Activated CD8-positive, alpha-beta T cell treated with anti-CD3 and anti-CD28 coated beads, Interleukin-2, amount 10 ng/mL, durations not matched to agents 7 days and 5 days (primary cell): ENCODE data around the gene NAPA. TPM values are rescaled to one million over a fixed set of nuclear protein-coding genes. Genes with fewer than 3 reads are reported as not detected.

ENCODE experiments used
- ATAC-seq: fragments of 150-1000 bp; cut with Tn5 transposase; one replicate; pipeline ENCODE4 v1.10.0; 2021; ENCODE audit warnings: moderate library complexity
- CTCF ChIA-PET: fragments of 350-600 bp; sonication (Branson Sonifier 250); formaldehyde crosslinking; loops from one replicate; lab custom pipeline; 2021; ENCODE audit warnings: antibody characterized with exemption; lab: Charles Lee
- POLR2A ChIA-PET: fragments of 350-600 bp; sonication (Branson Sonifier 250); formaldehyde crosslinking; loops from one replicate; lab custom pipeline; 2021; ENCODE audit warnings: antibody characterized with exemption; lab: Charles Lee
- DNase-seq: peaks from one replicate; pipeline ENCODE4 v3.0.0-alpha.2; 2020
- H3K27ac Mint-ChIP-seq: one replicate; pipeline ENCODE4 v1.8.0; 2021; ENCODE audit warnings: mild to moderate bottlenecking, mixed read lengths
- H3K27me3 Mint-ChIP-seq: one replicate; pipeline ENCODE4 v1.8.0; 2021; ENCODE audit warnings: low read depth, mixed read lengths
- H3K36me3 Mint-ChIP-seq: one replicate; pipeline ENCODE4 v1.8.0; 2021; ENCODE audit warnings: low read depth, mixed read lengths
- H3K4me1 Mint-ChIP-seq: one replicate; pipeline ENCODE4 v1.8.0; 2021; ENCODE audit warnings: low read depth, mixed read lengths
- H3K4me3 Mint-ChIP-seq: one replicate; pipeline ENCODE4 v1.8.0; 2021; ENCODE audit warnings: mild to moderate bottlenecking, mixed read lengths
- H3K9me3 Mint-ChIP-seq: one replicate; pipeline ENCODE4 v1.8.0; 2022; ENCODE audit warnings: mixed read lengths; ENCODE audit not compliant: insufficient read depth
- total RNA-seq, 2 experiments: library from RNA; stranded (reverse); gene quantifications; one replicate each; pipeline ENCODE4 v1.2.3, GENCODE V29; 2021

Gene NAPA
- total RNA-seq, 2 experiments from 2014 or later, result 90.0 to 103 TPM

DNA sequence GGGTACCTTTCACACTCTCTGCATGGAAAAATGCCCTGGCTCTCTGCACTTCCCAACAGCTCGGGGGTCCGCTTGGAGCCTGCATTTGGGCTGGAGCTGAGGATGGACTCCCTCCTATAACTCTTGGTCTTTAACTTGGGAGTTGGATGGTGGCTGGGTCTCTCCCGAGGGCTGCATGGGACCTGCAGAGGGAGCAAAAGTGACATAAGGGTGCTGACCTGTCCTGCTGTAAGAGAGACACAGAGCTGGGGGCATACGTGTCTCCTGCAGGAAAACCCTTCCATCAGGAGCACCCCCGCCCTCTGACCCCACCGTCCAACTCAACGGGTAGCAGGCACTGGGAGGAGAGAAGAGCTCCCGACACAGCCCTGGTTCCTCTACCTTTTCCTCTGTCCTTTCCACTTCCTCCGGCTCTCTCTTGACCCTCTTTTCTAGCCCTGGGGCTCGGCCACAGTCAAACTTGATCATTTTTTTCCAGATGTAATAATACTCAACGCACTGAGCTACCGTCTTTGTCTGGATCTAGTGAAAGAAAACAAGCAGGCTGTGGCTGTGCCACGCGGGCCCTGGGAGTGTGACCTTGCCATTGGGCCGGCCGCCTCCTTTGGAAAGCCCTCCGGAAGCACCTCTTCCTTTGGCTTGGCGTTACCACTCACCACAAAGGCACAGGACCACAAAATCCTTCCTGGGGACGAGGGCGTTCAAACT, 6.8 kb upstream of the NAPA start:
- peaks cover 2% of the 10 kb centered on the region for H3K36me3 Mint-ChIP-seq
- no peak overlapping the region for H3K4me3 Mint-ChIP-seq
- H3K27me3 Mint-ChIP-seq, result peaks cover 33% of the 10 kb centered on the region
- H3K9me3 Mint-ChIP-seq, result no peaks in the 10 kb centered on the region
- DNase-seq (no peak), ATAC-seq (no peak)
- H3K4me1 Mint-ChIP-seq, result peaks cover 53% of the 10 kb centered on the region
- ChIA-PET CTCF (interaction anchor here (0.6 to 1.1 kb wide), 3 partner anchors 13 to 82 kb away, joined by 3 to 4 read pairs (median 3); partner anchors contain the start of gene KPTN), POLR2A (interaction anchor here (1.2 kb wide), 1 partner anchor 37 kb away, joined by 5 read pairs; the partner anchor contains the start of gene KPTN)
- H3K27ac Mint-ChIP-seq, result peak overlapping the region; percentile 23

DNA sequence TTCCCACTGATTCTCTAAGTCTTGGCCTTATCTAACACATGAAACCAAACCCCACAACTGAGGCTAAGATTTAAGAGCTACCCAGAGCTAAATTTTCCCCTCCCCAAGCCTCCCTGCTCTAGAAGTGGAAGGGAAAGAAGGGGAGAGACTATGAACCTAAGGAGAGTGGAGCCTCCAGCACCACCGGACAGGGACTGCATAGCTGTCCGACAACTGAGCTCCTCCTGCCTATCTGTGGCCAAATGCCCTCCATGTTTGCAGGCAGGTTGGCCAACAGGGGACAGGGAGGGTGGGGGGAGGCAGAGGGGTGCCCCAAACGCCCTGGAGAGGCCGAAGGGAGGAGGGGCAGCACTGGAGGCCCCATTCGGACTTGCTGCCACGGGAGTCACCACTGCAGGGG, 6.0 kb upstream of the NAPA start:
- Mint-ChIP-seq H3K36me3 (peaks cover 2% of the 10 kb centered on the region), H3K4me1 (peaks cover 61% of the 10 kb centered on the region), H3K9me3 (no peaks in the 10 kb centered on the region), H3K27ac (no peak overlapping the region), H3K4me3 (no peak overlapping the region), H3K27me3 (peaks cover 33% of the 10 kb centered on the region)
- ChIA-PET POLR2A (interaction anchor here (1.2 to 1.3 kb wide), 2 partner anchors 19 to 36 kb away, joined by 3 to 5 read pairs; partner anchors contain the start of gene KPTN), CTCF (interaction anchor here (1.4 kb wide), 1 partner anchor 192 kb away, joined by 3 read pairs; the partner anchor contains the start of gene EHD2)
- ATAC-seq, result no peak
- no peak for DNase-seq

DNA sequence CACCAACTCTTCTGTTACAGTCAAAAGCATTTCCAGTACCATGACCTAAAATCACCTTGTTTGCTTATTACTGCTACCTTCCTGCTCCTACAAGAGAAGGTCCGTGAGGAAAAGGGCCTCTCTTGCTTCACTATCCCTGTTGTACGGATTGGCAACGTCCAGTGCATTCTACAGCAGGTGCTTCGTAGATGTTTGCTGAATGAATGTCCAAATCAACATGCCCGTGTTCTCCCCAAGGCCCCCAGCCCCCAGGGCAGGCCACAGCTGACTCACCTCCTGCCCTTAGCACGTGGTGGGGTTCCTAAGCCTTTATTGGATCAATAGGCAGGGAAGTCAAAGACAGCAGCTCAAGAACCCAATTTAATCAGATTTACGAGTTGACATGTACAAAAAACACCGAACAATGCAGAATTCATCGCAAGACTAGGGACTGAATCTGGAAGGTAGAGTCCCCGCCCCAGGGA, 5.5 kb upstream of the NAPA start:
- peaks cover 65% of the 10 kb centered on the region for H3K4me1 Mint-ChIP-seq
- ChIA-PET POLR2A (interaction anchor here (1.2 to 1.3 kb wide), 2 partner anchors 18 to 36 kb away, joined by 3 to 5 read pairs; partner anchors contain the start of gene KPTN), CTCF (interaction anchor here (1.4 kb wide), 1 partner anchor 193 kb away, joined by 3 read pairs; the partner anchor contains the start of gene EHD2)
- ATAC-seq (no peak), DNase-seq (no peak)
- H3K4me3 Mint-ChIP-seq, result no peak overlapping the region
- no peaks in the 10 kb centered on the region for H3K9me3 Mint-ChIP-seq
- H3K36me3 Mint-ChIP-seq, result peaks cover 2% of the 10 kb centered on the region
- no peak overlapping the region for H3K27ac Mint-ChIP-seq
- H3K27me3 Mint-ChIP-seq, result peaks cover 33% of the 10 kb centered on the region

DNA sequence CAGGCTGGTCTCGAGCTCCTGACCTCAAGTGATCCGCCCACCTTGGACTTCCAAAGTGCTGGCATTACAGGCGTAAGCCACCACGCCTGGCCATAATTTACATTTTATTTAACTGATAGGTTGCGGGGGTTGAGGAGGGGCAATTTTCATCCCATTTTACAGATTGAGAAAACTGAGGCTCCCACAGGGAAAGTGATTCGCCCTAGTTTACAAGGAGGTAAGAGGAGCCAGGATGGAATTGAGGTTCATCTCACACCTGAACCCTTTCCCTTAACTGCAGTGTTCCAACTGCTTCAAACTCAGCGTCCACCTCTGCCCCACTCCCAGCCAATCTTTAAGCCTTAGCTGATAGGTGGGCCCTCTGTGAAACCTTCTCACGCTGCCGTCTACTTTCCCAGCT, 4.0 kb upstream of the NAPA start:
- Mint-ChIP-seq H3K4me1 (peaks cover 75% of the 10 kb centered on the region), H3K27ac (no peak overlapping the region), H3K9me3 (no peaks in the 10 kb centered on the region), H3K27me3 (peaks cover 28% of the 10 kb centered on the region), H3K36me3 (peaks cover 8% of the 10 kb centered on the region), H3K4me3 (no peak overlapping the region)
- ATAC-seq (no peak), DNase-seq (no peak)
- POLR2A ChIA-PET, result interaction anchor here (0.9 to 1.2 kb wide), 3 partner anchors 76 to 92 kb away, joined by 3 to 9 read pairs (median 3); no protein-coding TSS in a partner anchor
- CTCF ChIA-PET, result interaction anchor here (1.0 to 2.1 kb wide), 4 partner anchors 15 to 181 kb away, joined by 3 to 6 read pairs (median 4); partner anchors contain the start of gene KPTN

DNA sequence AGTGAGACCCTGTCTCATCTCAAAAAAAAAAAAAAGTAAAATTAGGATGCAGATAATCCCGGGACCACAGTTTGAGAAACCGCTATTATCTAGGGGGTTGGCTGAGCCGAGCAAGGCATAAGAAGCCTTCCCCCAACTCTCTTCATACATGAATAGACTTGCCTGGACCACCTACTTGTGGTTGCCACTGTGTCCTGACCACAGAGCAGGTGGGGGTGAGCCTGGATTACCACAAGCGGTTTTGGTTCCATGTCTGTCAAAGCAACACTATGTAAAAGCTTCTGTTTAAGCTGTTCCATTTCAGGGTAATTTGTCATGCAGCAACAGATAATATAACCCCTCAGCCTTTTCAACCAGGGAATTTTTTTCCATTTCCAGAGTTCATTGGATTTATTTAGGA, 3.3 kb upstream of the NAPA start:
- peak; percentile 90 for DNase-seq
- H3K4me3 Mint-ChIP-seq, result peak overlapping the region; percentile 58
- CTCF ChIA-PET, result interaction anchor here (1.0 to 2.1 kb wide), 4 partner anchors 16 to 181 kb away, joined by 3 to 6 read pairs (median 4); partner anchors contain the start of gene KPTN
- peak overlapping the region; percentile 79 for H3K27ac Mint-ChIP-seq
- POLR2A ChIA-PET, result interaction anchor here (0.9 to 1.2 kb wide), 2 partner anchors 77 to 82 kb away, joined by 3 to 9 read pairs; no protein-coding TSS in a partner anchor
- H3K4me1 Mint-ChIP-seq, result peaks cover 78% of the 10 kb centered on the region
- peaks cover 8% of the 10 kb centered on the region for H3K36me3 Mint-ChIP-seq
- ATAC-seq, result peak; percentile 2
- H3K9me3 Mint-ChIP-seq, result no peaks in the 10 kb centered on the region
- peaks cover 22% of the 10 kb centered on the region for H3K27me3 Mint-ChIP-seq

DNA sequence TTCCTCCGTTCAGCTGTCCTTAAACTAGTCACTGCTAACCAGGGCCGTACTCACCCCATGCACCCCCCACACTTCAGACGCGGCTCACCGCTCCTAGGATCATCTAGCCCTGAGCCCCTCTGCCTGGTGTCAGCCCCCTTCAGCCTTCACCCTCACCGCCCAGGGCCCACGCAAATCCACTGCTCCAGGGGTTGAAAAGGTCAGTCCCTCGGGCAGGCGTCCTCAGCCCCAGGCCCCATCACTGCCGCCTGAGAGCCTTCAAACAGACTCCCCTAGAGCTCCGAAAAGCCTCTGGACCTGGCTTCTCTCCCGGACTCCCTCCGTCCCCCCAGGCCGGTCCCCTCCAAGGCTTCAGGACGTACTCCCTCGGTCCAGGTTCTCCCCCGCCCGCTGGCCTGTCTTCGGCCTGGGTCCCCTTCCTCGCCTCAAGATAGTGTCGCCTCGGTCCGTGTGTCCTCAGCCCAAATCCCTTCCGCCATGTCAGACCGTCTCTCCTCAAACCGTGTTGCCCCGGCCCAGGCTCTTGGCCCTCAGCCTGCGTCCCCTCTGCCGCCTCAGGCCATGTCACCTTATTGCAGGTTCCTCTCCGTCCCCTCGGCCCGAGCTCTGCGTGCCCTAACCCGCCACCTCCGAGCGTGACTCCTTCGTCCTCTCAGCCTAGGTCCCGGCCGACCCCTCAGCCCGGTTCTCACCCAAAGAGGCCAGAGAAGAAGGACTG, 553 bp downstream of the NAPA start:
- peak overlapping the region; percentile 96 for H3K27ac Mint-ChIP-seq
- DNase-seq, result peak; percentile 29
- ATAC-seq, result peak; percentile 7
- peak overlapping the region; percentile 94 for H3K4me3 Mint-ChIP-seq
- H3K9me3 Mint-ChIP-seq, result no peaks in the 10 kb centered on the region
- ChIA-PET CTCF (interaction anchor here (0.7 to 1.9 kb wide), 2 partner anchors 30 to 77 kb away, joined by 3 to 7 read pairs; partner anchors contain the start of gene KPTN), POLR2A (interaction anchor here (0.6 to 2.8 kb wide), 6 partner anchors 21 to 264 kb away, joined by 3 to 17 read pairs (median 5); partner anchors contain the start of genes KPTN and SELENOW)
- H3K4me1 Mint-ChIP-seq, result peaks cover 76% of the 10 kb centered on the region
- peaks cover 7% of the 10 kb centered on the region for H3K27me3 Mint-ChIP-seq
- peaks cover 15% of the 10 kb centered on the region for H3K36me3 Mint-ChIP-seq

DNA sequence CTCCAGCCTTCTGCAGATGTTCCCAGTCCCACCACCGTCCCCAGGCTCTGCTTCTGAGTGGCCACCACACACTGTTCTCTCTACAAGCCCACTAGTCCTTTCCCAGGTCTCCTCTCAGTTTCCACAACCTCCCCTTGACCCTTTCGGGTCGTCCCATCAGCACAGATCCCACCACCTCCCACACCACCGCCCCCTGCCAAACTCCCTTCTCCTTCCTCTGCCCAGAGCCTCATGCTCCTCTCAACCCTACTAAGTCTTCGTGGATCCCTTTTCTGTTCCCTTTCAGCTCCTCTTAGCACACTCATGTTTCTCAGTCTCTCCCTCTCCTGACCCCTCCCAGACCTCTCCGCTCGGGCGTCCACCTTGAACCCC, 1.9 kb downstream of the NAPA start:
- H3K4me3 Mint-ChIP-seq, result peak overlapping the region; percentile 94
- CTCF ChIA-PET, result interaction anchor here (1.2 to 1.9 kb wide), 3 partner anchors 25 to 186 kb away, joined by 3 to 7 read pairs (median 3); no protein-coding TSS in a partner anchor
- POLR2A ChIA-PET, result interaction anchor here (0.7 to 2.8 kb wide), 6 partner anchors 14 to 95 kb away, joined by 3 to 15 read pairs (median 4); no protein-coding TSS in a partner anchor
- ATAC-seq, result no peak
- H3K27me3 Mint-ChIP-seq, result no peaks in the 10 kb centered on the region
- H3K36me3 Mint-ChIP-seq, result peaks cover 13% of the 10 kb centered on the region
- H3K9me3 Mint-ChIP-seq, result no peaks in the 10 kb centered on the region
- H3K27ac Mint-ChIP-seq, result peak overlapping the region; percentile 96
- DNase-seq, result no peak
- H3K4me1 Mint-ChIP-seq, result peaks cover 63% of the 10 kb centered on the region

DNA sequence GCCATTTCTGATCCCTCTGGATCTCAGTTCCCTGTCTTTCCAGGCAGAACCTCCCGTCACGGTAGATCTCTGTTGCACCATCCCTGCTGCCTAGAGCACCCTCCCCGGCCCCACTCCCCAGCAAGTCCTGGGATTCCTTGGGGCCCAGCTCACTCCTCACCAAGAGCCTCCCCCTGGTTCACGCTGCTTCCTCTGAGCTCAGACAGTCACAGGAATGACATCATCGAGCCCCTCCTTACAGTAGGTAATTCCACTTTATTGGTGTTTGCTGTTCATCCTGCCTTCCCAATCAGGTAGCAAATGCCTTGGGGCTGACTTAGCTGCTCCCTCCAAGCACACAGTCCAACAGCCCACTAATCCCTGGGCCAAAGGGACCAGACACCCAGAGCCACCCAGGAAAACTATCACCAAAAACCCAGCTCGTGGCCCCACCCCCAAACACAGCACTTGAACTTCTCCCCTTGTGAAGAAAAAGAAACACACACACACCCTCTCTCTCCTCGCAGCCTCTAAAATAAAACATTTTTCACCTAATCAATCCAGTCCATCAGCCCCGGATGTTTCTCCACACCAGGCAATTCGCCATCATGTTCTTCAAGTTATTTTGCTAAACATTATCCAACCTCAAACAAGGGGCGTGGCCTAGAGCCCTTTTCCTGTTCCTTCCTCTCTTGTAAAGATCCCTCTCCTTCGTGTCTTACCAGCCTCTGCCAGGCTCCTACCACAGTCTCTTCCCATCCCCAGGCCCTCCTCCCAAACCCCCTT, 2.5 kb downstream of the NAPA start:
- ChIA-PET CTCF (interaction anchor here (1.2 to 1.9 kb wide), 5 partner anchors 25 to 215 kb away, joined by 3 to 7 read pairs (median 3); no protein-coding TSS in a partner anchor), POLR2A (interaction anchor here (0.6 to 2.8 kb wide), 10 partner anchors 10 to 96 kb away, joined by 3 to 15 read pairs (median 4); no protein-coding TSS in a partner anchor)
- Mint-ChIP-seq H3K4me1 (peaks cover 57% of the 10 kb centered on the region), H3K4me3 (peak overlapping the region; percentile 94), H3K27ac (peak overlapping the region; percentile 96), H3K9me3 (no peaks in the 10 kb centered on the region), H3K27me3 (no peaks in the 10 kb centered on the region), H3K36me3 (peaks cover 13% of the 10 kb centered on the region)
- peak; percentile 43 for DNase-seq
- ATAC-seq, result no peak

DNA sequence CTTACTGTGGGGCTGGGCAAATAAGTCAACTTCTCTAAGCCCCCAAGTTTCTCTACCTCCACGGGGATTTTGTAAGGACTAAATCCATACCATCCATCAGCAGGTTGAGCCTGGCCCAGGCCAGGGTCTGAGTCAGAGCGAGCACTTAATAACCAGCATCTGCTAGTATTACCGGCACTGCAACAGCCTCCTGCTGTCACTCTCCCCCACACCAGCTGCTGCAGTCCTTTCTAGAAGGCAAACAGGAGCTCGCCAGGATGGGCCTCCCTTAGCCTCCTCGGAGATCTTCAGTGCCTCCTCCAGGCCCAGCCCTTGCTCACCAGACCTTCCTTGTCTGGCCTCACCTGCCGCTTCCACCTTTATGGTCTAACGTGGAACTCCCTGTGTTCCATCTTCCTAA, 3.2 kb downstream of the NAPA start:
- Mint-ChIP-seq H3K4me3 (no peak overlapping the region), H3K4me1 (peaks cover 51% of the 10 kb centered on the region), H3K9me3 (no peaks in the 10 kb centered on the region), H3K27me3 (no peaks in the 10 kb centered on the region), H3K27ac (peak overlapping the region; percentile 96), H3K36me3 (peaks cover 13% of the 10 kb centered on the region)
- ATAC-seq (no peak), DNase-seq (no peak)
- ChIA-PET POLR2A (interaction anchor here (0.6 to 1.3 kb wide), 4 partner anchors 10 to 92 kb away, joined by 3 to 5 read pairs (median 4); no protein-coding TSS in a partner anchor), CTCF (interaction anchor here (0.8 to 1.7 kb wide), 4 partner anchors 75 to 214 kb away, joined by 3 to 4 read pairs (median 4); no protein-coding TSS in a partner anchor)

DNA sequence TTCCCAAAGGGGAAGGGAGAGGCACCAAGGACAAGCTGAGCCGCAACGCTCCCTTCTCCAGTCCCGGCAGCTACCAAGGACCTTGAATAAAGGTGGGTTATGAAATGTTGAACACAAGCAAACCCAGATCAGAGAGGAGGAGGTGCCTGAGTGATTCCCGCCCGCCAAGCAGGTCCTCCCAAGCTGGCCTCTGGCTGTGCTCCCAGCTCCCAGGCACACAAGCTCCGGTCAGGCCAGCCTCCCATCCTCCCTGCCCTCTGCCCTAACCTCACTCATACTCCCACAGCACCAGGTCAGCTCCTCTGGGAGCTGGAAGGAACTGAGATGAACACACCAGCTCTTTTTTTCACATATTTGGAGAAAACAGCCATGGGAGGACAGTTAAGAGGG, 3.7 kb downstream of the NAPA start:
- CTCF ChIA-PET, result interaction anchor here (0.8 to 1.7 kb wide), 4 partner anchors 74 to 214 kb away, joined by 3 to 4 read pairs (median 4); no protein-coding TSS in a partner anchor
- no peak for DNase-seq
- Mint-ChIP-seq H3K27ac (peak overlapping the region; percentile 96), H3K4me1 (peaks cover 45% of the 10 kb centered on the region), H3K9me3 (no peaks in the 10 kb centered on the region), H3K27me3 (no peaks in the 10 kb centered on the region), H3K4me3 (no peak overlapping the region), H3K36me3 (peaks cover 13% of the 10 kb centered on the region)
- POLR2A ChIA-PET, result interaction anchor here (0.6 to 1.3 kb wide), 5 partner anchors 11 to 93 kb away, joined by 3 to 5 read pairs (median 3); partner anchors contain the start of gene KPTN
- ATAC-seq, result no peak
